Urothelium cell line (cell line): ENCODE results near the gene CEP135.

Experiments
- DNase-seq: peaks from one replicate; pipeline ENCODE4 v3.0.0; 2011; ENCODE audit warnings: low spot score, mixed read lengths
- FAIRE-seq: peaks from 2 replicates; lab custom pipeline; 2011; peaks lifted over from hg19 to GRCh38; lab: Jason Lieb, UNC

Gene CEP135

DNA sequence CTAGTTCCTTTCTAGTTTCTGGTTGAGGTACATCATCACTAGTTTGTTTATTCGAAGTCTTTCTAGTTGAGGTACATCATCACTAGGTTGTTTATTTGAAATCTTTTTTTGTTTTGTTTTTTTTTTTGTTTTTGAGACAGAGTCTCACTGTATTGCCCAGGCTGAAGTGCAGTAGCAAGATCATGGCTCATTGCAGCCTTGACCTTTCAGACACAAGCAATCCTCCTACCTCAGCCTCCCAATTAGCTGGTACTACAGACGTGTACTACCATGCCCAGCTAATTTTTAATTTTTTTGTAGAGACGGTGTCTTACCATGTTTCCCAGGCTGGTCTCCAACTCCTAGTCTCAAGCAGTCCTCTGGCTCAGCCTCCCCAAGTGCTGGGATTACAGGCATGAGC, 54.9 kb downstream of the CEP135 start:
- no peak for DNase-seq
- no peak for FAIRE-seq

DNA sequence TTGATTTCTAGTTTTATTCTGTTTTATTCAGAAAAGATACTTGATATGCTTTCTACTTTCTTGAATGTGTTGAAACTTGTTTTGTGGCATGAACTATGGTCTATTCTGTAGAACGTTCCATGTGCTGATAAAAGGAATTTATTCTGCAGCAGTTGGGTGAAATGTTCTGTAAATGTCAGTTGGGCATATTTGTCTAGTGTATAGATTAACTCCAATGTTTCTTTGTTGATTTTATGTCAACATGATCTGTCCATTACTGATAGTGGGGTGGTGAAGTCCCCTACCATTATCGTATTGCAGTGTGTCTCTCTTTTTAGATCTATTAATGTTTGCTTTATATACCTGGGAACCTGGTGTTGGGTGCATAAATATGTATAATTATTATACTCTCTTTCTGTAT, 55.5 kb downstream of the CEP135 start:
- DNase-seq (no peak), FAIRE-seq (no peak)

DNA sequence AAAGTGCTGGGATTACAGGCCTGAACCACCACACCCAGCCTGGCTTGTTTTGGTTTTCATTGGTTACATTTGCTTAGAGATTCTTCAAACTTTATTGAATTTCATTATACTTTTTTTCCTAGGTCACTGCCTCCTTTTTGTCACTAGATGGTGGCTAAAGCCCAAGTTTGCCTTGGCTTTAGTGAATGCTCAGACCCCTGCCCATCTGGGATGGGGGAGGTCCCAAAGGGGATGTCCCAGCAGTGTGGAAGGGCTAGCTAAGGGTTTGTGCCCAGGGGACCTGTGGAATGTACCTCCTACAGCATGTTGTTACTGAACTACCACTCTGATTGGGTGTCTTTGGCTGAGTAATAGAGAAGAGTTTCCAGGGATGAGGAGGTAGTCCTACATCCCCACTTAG, 58.4 kb downstream of the CEP135 start:
- no peak for FAIRE-seq

DNA sequence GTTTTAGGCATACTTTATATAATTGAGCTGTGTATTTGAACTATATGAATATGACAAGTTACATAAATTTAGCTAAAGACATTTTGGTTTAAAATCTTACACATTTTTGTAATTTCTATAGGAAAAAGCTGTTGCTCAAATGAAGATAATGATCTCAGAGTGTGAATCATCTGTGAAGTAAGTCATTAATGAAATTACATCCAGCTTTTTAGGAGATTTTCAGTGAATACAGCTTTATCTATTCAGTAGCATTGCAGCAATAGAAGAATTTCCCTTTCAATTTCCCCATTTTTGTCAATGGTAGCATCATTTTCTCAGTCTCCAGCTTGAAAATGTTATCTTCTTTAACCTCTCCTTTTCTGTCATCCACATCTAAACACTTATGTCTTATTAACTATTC, 59.5 kb downstream of the CEP135 start:
- FAIRE-seq (no peak), DNase-seq (no peak)

More for the DNA sequence above, 58.4 kb downstream of the CEP135 start:
- DNase-seq: no peak

DNA sequence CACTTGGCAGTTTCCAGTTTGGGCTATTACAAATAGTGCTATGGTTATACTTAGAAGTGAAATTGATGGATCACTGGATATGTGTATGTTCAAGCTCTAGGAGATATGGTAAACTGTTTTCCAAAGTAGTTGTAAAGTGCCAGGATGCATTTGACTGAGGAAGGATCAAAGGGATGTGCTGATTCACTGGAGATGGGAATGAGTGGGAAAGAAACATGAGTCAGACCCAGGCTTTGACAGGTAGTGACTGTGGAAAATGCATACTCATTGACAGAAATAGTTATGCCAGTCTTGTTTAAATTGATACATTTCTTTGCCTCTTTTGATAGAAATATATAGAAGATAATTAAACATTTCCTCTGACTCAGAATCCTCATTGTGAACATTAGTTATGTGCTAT, 77.9 kb downstream of the CEP135 start:
- no peak for FAIRE-seq
- no peak for DNase-seq

DNA sequence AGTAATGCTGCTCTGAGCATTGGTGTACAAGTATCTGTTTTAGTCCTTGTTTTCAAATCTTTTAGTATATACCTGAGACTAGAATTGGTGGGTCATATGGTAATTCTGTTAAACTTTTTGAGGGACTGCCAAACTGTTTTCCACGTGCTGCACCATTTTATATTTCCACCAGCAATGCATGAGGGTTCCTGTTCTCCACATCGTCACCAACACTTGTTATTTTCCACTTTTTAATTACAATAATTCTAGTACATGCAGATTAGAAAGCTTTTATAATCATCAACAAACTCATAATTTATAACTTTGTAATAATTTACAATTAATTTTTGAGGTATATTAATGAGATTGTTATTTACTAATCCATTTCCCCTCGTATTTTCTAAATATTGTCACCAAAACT, 79.4 kb downstream of the CEP135 start:
- FAIRE-seq (no peak), DNase-seq (no peak)

DNA sequence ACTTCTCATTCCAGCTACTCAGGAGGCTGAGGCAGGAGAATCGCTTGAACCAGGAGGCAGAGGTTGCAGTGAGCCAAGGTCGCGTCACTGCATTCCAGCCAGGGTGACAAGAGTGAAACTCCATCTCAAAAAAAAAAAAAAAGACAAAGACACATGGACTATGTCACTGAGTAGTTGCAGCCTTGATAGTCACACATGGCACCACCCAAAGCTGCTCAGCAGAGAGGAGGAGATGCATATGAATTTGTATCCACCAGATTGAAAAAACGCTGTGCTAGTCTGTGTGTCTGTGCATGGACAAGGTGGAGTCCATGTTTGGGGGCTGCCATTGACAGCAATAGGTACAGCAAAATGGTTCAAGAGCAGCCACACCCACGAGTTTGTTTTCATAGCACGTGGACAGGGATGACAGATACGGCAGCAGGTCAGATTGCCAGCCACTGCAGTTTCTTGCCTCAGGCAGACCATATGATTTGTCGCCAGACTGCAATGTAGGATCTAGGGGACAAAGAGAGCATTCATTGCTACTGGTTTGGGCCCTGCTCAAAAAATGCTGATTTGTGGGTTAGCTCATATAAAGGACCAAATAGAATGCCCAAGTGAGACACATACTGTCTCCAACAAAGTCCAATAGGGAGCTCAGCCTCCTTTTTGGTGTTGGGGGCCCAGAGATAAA, 89.9 kb downstream of the CEP135 start:
- DNase-seq (no peak), FAIRE-seq (no peak)

DNA sequence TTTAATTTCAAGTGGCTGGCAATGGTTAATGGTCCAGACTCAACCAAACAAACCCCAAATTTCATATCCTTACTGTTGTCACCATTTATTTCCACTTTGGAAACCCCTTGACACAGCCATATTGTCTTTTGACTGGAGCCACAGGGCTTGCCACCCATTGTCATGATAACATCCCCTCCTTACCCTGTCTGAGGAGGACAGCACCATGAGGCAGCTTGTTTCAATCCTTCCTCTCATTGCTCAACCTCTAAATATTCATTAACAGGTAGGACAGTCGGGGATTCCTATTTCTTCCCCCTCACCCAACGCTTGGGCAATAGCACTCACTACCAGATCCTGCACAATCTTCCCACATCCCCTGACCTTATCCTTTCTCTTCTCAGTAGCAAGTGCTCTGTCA, 92.1 kb downstream of the CEP135 start:
- DNase-seq (no peak), FAIRE-seq (no peak)

DNA sequence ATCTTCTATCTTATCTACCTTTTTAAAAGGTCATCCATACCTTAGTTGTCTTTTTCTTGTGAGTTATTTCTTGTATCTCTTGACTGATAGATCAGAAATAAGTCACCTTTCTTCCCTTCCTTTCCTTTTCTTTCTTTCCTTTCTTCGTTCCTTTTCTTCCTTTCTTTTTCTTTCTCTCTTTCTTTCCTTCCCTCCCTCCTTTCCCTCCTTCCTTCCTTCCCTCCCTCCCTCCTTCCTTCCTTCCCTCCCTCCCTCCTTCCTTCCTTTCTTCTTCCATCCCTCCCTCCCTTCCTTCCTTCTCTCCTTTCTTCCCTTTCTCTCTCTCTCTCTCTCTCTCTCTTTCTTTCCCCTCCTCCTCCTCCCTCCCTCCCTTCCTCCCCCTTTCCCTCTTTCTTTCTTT, 93.5 kb downstream of the CEP135 start:
- no peak for DNase-seq
- no peak for FAIRE-seq

DNA sequence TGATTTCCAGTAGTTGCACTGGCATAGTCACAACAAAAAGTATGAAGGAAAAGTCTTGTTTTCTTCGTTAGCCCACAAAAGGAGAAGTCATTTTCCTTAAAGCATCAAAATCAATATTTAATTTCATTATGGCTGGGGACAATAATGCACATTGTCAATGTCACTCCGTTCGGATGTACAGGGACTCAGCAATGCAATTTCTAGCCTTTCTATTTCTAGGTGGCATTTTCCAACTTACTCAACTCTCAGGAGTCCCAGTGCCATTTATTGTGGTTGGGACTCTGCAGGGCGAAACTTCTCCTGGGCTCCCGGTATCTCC, 99.6 kb downstream of the CEP135 start:
- no peak for FAIRE-seq
- peak; percentile 37 for DNase-seq

DNA sequence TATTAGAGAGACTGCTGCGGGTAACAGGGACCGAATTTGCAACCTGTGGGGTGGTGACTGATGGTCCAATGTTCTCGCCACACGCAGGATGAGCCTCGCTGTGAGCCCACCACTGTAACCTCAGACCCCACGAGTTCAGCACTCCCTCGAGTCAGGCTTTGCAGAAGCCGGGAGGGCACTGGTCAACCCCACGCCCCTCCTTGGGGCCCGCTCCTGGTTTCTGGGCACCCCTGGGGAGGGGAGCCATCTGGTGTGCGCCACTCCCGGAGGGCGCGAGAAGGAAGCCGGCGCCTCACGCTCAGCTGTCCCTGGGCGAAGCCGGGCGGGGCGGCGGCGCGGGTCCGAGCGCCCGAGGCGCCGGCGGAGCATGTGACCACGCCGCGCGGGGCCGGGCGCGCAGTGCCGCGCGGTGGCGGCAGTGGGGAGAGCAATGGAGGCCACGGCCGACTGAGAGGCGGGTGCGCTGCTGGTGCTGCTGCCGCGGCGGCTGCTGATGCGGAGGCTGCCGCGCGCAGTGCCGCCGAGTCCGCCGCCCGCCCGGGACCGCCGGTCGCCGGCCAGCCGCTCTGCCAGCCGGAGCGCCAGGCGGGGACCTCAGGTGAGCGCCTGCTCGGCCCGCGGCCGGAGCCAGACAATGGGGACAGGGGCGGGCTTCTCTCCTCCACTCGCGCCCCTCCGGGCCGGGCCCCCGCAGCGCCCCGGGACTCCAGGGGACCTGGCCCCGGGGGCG, 100.1 kb downstream of the CEP135 start:
- FAIRE-seq (peak; percentile 94), DNase-seq (peak; percentile 88)

DNA sequence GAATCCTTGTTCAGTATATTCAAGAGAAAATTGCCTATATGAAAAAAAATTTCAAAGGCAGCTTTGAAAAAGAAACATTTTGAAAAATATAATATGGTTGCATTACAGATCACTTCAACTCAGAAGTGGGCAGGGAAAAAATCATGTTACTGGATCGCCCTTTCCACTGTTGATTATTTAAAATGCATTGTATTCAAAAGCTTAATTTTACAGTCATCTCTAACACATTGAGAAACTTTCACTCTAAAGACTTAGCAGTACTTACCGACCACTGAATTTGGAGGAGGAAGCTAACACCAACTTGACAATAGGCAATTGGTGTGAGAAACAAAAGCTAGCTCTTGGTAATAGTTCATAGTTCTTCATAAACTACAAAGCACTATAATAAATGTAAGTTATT, 101.9 kb downstream of the CEP135 start:
- DNase-seq (no peak), FAIRE-seq (no peak)

DNA sequence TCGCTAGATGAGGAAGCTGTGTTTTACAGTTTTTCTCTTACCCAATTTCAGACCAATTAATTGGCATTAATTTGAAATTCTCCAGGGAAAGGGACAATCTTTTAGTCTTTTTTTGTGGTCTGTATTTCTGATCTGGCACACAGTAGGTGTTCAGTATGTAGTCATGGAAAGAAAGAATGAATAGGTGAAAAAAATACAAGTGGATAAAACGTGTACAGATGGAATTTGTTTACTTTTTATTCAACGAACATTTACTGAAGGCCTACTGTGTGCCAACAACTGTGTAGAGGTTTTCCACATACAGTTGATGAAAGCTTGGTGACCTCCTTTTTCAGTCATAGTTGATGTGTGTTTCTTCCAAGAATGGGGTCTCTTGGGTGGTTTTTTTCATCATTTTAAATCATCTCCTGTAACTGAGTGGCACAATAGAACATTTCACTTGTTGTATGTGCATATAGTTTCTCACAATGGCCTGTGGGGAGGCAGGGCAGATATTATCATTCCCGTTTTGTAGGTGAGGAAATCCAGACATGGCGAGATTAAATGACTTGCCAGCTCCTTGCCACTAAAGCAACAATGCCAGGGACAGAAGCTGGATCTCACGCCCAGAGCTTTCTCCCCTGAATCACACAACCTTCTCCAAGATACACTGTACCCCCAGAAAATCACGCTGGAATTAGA, 102.4 kb downstream of the CEP135 start:
- DNase-seq (no peak), FAIRE-seq (no peak)

DNA sequence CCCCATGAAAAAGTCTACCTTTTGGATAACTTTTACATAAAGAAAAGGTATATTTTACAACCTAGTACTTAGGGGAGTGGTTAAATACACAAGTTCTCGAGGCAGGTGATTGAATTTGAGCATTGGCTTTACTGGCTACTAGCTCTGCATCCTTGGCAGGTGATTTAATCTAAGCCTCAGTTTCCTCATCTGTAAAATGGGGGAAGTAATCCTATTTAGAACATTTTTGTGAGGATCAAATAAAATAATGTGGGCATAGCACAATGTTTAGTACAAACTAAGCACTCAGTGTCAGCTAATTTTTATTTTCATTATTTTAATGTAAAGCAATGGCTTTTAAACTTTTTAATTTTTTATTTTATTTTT, 102.9 kb downstream of the CEP135 start:
- DNase-seq (no peak), FAIRE-seq (no peak)

DNA sequence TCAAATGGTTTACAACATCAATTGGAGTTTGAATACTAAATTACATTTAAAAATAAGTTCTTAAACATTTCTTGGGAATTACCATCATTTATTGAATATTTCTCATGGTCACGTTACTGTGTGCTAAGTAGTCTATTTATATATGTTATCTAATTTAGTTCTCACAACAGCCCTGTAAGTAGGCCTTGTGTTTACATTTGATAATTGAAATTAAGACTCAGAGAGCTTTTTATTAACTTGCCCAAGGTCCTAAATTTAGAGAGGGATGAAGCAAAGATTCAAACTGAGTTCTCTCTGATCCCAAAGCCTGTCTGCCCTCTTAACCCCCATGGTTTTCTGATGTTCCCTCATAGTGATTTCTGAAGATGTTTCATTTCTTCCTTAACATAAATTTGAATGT, 103.7 kb downstream of the CEP135 start:
- DNase-seq (no peak), FAIRE-seq (no peak)

DNA sequence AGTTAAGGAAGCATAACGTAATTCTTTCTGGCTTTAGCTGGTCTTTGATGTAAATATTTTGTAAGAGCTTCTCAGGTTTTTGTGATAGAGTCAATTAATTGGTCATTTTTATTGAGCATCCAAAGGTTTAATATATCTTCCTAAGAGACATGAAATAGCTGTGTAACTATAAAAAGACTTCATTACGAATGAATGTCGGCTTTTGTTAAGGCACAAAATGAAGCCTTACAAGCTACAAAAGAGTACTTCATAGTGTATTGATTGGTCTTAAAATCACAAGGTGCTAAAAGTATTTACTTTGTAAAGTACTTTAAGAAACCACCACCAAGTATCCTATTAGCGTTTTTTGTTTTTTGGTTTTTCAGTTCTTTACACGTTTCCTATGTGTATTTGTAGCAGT, 104.2 kb downstream of the CEP135 start:
- FAIRE-seq: no peak
- no peak for DNase-seq

DNA sequence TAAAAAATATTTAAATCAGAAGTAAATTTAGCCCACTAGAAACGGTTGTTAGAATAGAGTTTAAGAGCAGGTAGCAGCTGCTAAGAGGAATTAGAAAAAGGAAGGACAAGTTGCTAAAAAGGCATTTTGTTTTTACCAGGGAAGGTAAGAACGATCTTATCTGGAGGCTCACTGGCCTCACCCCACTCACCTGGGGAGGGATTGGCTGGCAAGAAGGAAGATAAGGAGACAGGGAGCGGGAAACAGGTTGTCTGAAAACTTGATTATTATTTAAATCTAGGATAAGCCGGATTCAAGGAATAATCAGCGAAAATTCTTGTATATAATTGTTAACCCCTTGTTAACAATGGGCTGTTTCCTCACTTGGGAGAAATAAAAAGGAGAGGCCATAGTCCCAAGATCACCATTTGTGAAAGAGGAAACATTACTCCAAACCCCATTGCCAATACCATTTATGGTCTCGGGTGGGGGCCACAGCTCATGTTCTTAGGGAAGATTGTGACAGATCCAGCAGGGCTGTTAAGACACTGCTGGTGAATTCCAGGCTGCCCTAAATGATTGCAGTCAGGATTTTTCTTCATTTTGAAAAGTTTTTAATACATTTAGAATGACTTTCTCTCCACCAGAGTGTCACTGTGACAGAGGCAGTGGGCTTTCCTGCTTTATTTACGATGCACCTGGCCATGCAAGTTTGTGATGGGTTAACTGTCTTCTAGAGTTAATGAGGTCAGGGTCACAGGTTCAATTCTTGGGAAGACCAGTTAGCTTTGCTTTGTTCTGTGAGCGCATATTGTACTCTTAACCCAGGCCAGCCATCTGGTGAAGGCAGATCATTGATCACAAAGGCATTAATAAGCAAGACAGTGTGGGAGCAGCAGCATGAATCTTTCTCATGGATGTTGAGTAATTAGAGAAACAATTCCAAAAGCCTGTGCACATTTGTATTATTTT, 106.6 kb downstream of the CEP135 start:
- DNase-seq (no peak), FAIRE-seq (no peak)

DNA sequence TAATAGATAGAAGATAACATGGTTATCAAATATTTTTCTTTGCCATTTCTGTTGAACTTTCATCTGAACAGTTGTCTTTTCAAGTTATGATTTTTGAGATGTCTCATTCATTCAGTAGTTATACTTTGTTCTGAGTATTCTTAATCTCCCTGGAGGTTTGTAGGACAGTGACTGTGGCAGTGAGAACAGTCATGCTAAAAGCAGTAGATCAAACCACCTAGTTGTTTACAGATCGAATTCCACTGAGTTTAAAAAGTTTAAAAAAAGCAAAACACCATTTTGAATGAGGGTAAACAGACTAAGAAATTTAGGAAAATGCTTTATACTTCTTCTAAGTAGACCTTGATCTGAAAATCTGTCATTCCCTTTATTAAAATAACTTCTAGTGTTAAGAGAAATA, 107.2 kb downstream of the CEP135 start:
- FAIRE-seq (no peak), DNase-seq (no peak)

DNA sequence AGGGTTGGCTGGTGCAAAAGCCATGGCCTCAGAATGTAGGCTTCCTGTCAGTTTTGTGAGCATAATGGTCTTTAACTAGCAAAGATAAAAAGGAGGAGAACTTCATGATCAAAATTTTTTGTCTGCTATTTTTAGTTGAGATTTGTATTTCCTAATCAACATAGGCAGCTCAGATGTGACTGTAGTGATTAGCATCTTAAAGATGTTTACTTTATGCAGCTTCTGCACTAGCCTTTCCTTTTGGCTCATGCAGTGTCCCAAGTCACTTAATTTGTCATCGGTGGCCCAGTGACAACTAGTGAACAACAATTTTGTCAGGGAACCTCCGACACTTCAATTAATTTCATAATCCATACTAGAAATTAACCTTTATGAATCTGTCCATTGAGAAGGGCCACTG, 109.8 kb downstream of the CEP135 start:
- DNase-seq: no peak
- no peak for FAIRE-seq

DNA sequence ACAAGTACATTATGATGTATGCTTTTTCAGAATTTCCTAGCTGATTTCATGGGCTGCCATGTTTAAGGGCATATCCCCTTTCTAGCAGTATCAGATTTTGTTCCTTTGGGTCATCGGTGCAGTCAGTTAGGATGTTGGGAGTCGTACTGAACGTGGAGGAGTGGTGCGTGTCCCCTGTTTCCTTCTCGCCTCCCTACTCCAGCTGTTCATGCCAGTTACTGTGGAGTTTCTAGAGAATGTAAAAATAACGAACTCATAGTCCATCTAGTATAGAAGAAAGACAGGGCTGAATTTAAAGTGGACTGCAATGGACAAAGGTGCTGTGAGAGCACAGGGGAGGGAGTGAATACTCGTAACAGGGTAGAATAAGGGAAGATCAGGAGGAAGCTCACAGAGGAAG, 111.3 kb downstream of the CEP135 start:
- peak; percentile 50 for FAIRE-seq
- no peak for DNase-seq

DNA sequence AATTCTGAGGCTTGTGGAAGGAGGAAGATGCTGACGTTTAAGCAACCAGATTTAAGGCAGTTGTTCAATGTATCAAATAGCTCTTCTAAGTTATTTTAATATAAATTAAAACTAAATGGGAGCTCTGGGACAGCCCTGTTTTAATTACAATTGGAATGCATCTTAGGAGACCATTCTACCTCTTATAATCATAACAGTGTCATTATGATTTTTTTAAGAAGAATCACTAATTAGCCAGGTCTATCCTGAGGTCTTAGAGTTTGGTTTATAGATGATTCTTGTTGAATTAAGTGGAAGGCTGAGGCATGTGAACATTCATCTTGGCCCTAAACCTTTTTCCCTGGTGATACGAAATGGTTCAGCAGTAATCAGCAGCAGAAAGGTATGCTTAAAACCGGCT, 113.4 kb downstream of the CEP135 start:
- DNase-seq: no peak
- no peak for FAIRE-seq
